Measurements from ENCODE around the gene PTBP3. TPM values are rescaled to one million over a fixed set of nuclear protein-coding genes. Genes with fewer than 3 reads are reported as not detected.

PTBP3 gene
- total and polyA plus RNA-seq, 3 experiments from 2014 or later, result 45.0 to 124 (median 118) TPM

DNA sequence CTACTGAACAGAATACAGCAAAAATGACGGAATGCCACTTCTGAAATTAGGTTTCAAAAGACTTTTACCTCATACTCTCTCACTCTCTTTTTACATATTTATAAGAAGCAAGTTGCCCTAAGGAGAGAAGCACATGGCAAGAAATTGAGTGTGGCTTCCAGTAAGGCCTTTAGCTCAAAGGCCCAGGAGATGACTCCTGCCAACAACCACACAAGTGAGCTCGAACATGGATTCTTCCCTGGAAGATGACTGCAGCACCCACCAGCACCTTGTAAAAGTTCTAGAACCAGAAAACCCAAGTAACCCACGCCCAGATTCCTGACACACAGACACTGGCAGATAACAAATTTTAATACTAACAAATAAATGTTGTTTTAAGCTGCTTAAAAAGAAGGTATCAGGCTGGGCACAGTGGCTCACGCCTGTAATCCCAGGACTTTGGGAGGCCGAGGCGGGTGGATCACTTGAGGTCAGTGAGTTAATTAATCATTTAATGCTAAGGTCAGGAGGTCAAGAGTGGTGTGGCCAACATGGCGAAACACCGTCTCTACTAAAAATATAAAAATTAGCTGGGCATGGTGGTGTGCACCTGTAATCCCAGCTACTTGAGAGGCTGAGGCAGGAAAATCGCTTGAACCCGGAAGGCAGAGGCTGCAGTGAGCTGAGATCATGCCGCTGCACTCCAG, 17.0 kb downstream of the PTBP3 start:
- H3K4me3 ChIP-seq (ENCODE audit: low read length), result no peak overlapping the region
- H3K27me3 Mint-ChIP-seq, result peaks cover 0 to 1% of the 10 kb centered on the region in 2 donors
- POLR2A ChIA-PET, result interaction anchor here (0.7 kb wide), 1 partner anchor 9 kb away, joined by 6 read pairs; no protein-coding TSS in a partner anchor

DNA sequence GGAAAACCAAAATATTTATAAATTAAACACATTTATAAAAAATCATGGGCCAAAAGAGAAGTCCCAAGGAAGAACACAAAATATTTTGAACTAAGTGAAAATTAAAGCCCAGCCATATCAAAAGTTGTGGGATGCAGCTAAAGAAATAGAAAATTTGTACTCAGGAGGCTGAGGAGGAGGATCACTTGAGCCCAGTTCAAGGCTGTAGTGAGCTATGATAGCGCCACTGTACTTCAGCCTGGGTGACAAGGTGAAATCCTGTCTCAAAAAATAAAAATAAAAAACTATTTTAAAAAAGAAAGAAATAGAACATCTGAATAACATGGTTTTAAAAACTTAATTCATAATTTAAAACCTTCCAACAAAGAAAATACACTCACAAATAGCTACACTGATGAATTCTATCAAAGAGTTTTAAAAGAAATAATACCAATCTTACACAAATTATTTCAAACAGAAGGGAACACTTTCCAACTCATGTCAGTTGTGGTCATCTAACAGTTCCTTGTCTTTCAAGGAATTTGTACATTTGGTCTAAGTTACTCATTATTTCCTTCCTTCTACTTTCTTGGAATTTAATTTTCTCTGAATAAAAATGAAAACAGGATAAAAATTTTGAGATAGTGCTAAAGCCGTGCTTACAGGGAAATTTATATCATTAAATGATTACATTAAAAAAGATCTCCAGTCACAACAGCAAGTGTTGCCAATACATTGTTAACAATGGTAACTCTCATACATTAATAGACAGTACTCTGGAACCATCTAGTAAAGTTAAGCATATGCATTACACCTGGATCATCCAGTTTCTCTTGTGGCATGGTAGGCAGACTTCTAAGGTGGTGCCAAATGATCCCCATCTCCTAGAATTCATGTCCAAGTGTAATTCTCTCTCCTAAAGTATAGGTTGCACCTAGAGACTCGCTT, 17.8 kb downstream of the PTBP3 start:
- peak overlapping the region; percentile 8 to 78 (median 65) for H3K4me3 Mint-ChIP-seq
- no peaks in the 10 kb centered on the region for H3K9me3 Mint-ChIP-seq
- peaks cover 63 to 95% (median 86%) of the 10 kb centered on the region in 3 donors for H3K4me1 Mint-ChIP-seq
- Histone ChIP-seq H3K4me1 (ENCODE audit: insufficient read depth, low read length) (peaks cover 34% of the 10 kb centered on the region), H3K9me3 (ENCODE audit: low read length) (no peaks in the 10 kb centered on the region), H3K4me3 (ENCODE audit: low read length) (no peak overlapping the region), H3K27ac (ENCODE audit: low read depth, low read length) (peak overlapping the region; percentile 38), H3K27me3 (ENCODE audit: insufficient read depth, low read length, poor library complexity, severe bottlenecking) (no peaks in the 10 kb centered on the region), H3K36me3 (ENCODE audit: insufficient read depth, low read length) (no peaks in the 10 kb centered on the region)
- POLR2A ChIA-PET, result interaction anchor here (1.4 kb wide), 1 partner anchor 18 kb away, joined by 5 read pairs; the partner anchor contains the start of gene PTBP3
- H3K36me3 Mint-ChIP-seq, result peaks cover 0 to 18% (median 7%) of the 10 kb centered on the region in 3 donors
- peak overlapping the region in 6 of 8 donors; percentile 56 to 83 (median 71) for H3K27ac Mint-ChIP-seq
- DNase-seq, result no peak
- CTCF ChIA-PET, result interaction anchor here (1.0 to 1.3 kb wide), 2 partner anchors 16 to 17 kb away, joined by 3 to 4 read pairs; no protein-coding TSS in a partner anchor
- H3K27me3 Mint-ChIP-seq, result peaks cover 0 to 1% of the 10 kb centered on the region in 2 donors

More for the DNA sequence above, 17.0 kb downstream of the PTBP3 start:
- no peak for DNase-seq
- Histone ChIP-seq H3K4me1 (ENCODE audit: insufficient read depth, low read length) (peaks cover 31% of the 10 kb centered on the region), H3K36me3 (ENCODE audit: insufficient read depth, low read length) (no peaks in the 10 kb centered on the region), H3K27ac (ENCODE audit: low read depth, low read length) (peak overlapping the region; percentile 38), H3K27me3 (ENCODE audit: insufficient read depth, low read length, poor library complexity, severe bottlenecking) (no peaks in the 10 kb centered on the region), H3K9me3 (ENCODE audit: low read length) (no peaks in the 10 kb centered on the region)
- H3K4me3 Mint-ChIP-seq, result peak overlapping the region; percentile 45 to 78 (median 65)
- H3K36me3 Mint-ChIP-seq, result peaks cover 0 to 15% (median 4%) of the 10 kb centered on the region in 3 donors
- H3K4me1 Mint-ChIP-seq, result peaks cover 63 to 91% (median 84%) of the 10 kb centered on the region in 3 donors
- H3K27ac Mint-ChIP-seq, result peak overlapping the region; percentile 56 to 83 (median 71)
- H3K9me3 Mint-ChIP-seq, result no peaks in the 10 kb centered on the region
- CTCF ChIA-PET, result interaction anchor here (1.3 kb wide), 1 partner anchor 16 kb away, joined by 4 read pairs; no protein-coding TSS in a partner anchor

DNA sequence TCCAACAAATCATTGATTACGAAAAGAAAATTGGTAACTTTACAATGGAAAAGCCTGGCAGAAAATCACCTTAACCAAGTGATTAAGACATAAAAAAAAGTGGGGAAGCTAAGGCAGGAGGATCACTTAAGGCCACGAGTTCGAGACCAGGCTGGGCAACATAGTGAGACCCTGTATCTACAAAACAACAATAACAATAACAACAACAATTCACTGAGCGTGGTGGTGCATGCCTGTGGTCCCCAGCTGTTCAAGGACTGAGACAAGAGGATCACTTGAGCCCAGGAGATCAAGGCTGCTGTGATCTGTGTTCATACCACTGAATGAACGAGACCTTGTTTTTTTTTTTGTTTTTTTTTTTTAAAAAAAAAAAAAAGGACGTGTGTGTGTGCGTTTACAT, 21.3 kb downstream of the PTBP3 start:
- Histone ChIP-seq H3K36me3 (ENCODE audit: insufficient read depth, low read length) (no peaks in the 10 kb centered on the region), H3K9me3 (ENCODE audit: low read length) (no peaks in the 10 kb centered on the region), H3K4me3 (ENCODE audit: low read length) (no peak overlapping the region), H3K27ac (ENCODE audit: low read depth, low read length) (no peak overlapping the region), H3K4me1 (ENCODE audit: insufficient read depth, low read length) (peaks cover 37% of the 10 kb centered on the region), H3K27me3 (ENCODE audit: insufficient read depth, low read length, poor library complexity, severe bottlenecking) (no peaks in the 10 kb centered on the region)
- H3K9me3 Mint-ChIP-seq, result no peaks in the 10 kb centered on the region
- POLR2A ChIA-PET, result no interaction called here
- peaks cover 0 to 21% (median 3%) of the 10 kb centered on the region in 3 donors for H3K36me3 Mint-ChIP-seq
- CTCF ChIA-PET, result no interaction called here
- H3K27me3 Mint-ChIP-seq, result peaks cover 0 to 1% of the 10 kb centered on the region in 2 donors
- no peak overlapping the region for H3K27ac Mint-ChIP-seq
- H3K4me3 Mint-ChIP-seq, result no peak overlapping the region
- no peak for DNase-seq
- peaks cover 57 to 93% (median 85%) of the 10 kb centered on the region in 3 donors for H3K4me1 Mint-ChIP-seq

DNA sequence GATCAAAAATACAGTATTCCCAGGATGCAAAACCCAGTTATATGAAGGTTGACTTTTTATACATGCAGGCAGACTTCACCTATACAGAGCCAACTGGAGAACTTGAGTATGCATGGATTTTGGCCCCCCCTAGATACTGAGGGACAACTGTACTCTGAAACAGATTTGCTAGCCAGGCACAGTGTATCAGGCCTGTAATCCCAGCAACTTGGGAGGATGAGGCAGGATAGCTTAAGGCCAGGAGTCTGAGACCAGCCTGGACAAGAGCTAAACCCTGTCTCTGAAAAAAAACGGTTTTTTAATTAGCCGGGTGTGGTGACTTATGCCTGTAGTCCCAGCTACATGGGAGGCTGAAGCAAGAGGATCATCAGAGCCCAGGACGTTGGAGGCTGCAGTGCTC, 21.9 kb downstream of the PTBP3 start:
- H3K4me3 Mint-ChIP-seq, result no peak overlapping the region
- ChIA-PET POLR2A (no interaction called here), CTCF (no interaction called here)
- Histone ChIP-seq H3K9me3 (ENCODE audit: low read length) (no peaks in the 10 kb centered on the region), H3K27me3 (ENCODE audit: insufficient read depth, low read length, poor library complexity, severe bottlenecking) (no peaks in the 10 kb centered on the region), H3K27ac (ENCODE audit: low read depth, low read length) (no peak overlapping the region), H3K36me3 (ENCODE audit: insufficient read depth, low read length) (no peaks in the 10 kb centered on the region), H3K4me3 (ENCODE audit: low read length) (no peak overlapping the region), H3K4me1 (ENCODE audit: insufficient read depth, low read length) (peaks cover 30% of the 10 kb centered on the region)
- H3K27me3 Mint-ChIP-seq, result peaks cover 0 to 1% of the 10 kb centered on the region in 2 donors
- H3K4me1 Mint-ChIP-seq, result peaks cover 53 to 90% (median 81%) of the 10 kb centered on the region in 3 donors
- no peak for DNase-seq
- H3K9me3 Mint-ChIP-seq, result no peaks in the 10 kb centered on the region
- peaks cover 0 to 23% (median 3%) of the 10 kb centered on the region in 3 donors for H3K36me3 Mint-ChIP-seq
- H3K27ac Mint-ChIP-seq, result no peak overlapping the region

DNA sequence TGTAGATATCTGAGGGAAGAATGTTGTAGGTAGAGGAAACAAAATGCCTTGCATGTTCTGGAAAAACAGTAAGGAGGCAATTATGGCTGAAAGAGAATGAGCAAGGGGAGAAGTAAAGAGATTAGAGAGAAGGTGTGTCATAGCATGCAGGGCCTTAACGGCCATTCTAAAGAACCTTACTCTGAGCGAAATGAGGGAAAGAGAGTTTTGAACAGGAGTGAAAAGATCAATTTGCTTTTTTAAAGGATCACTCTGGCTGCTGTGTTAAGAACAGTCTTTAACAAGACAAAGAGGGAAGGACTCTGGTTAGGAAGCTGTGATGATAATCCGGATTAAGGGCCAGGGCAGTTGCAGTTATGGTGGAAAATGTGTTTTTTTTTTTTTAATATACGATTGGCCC, 22.6 kb downstream of the PTBP3 start:
- H3K4me1 ChIP-seq (ENCODE audit: insufficient read depth, low read length), result peaks cover 24% of the 10 kb centered on the region

DNA sequence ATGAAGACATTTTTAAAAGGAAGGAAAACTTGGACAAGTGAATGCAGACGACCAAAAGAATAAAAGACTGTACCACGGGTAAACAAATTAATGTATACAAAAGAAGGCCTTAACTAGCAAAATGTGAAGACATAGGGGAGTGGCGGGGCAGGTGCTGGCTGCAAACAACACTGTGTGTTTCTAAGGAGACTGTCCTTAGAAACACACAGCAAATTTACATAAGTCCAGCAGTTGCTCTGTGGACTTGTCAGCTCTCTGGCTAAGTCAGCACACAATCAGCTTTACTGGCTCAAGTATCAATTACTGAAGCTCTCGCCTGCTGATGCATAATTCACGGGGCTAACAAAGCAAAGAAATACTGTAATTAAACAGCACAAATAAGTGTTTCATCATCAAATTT, 24.8 kb downstream of the PTBP3 start:
- Histone ChIP-seq H3K4me3 (ENCODE audit: low read length) (no peak overlapping the region), H3K36me3 (ENCODE audit: insufficient read depth, low read length) (no peaks in the 10 kb centered on the region), H3K27me3 (ENCODE audit: insufficient read depth, low read length, poor library complexity, severe bottlenecking) (no peaks in the 10 kb centered on the region), H3K9me3 (ENCODE audit: low read length) (no peaks in the 10 kb centered on the region), H3K27ac (ENCODE audit: low read depth, low read length) (no peak overlapping the region), H3K4me1 (ENCODE audit: insufficient read depth, low read length) (peaks cover 21% of the 10 kb centered on the region)
- Mint-ChIP-seq H3K9me3 (no peaks in the 10 kb centered on the region), H3K4me1 (peaks cover 40 to 88% (median 69%) of the 10 kb centered on the region in 3 donors), H3K27ac (peak overlapping the region in 1 of 8 donors; percentile 6), H3K4me3 (no peak overlapping the region), H3K27me3 (no peaks in the 10 kb centered on the region), H3K36me3 (peaks cover 0 to 19% (median 3%) of the 10 kb centered on the region in 3 donors)
- POLR2A ChIA-PET, result no interaction called here
- no peak for DNase-seq
- CTCF ChIA-PET, result interaction anchor here (1.4 kb wide), 1 partner anchor 53 kb away, joined by 3 read pairs; no protein-coding TSS in a partner anchor

More for the DNA sequence above, 22.6 kb downstream of the PTBP3 start:
- Mint-ChIP-seq H3K27me3 (peaks cover 0 to 1% of the 10 kb centered on the region in 2 donors), H3K36me3 (peaks cover 0 to 23% (median 3%) of the 10 kb centered on the region in 3 donors), H3K4me1 (peaks cover 47 to 89% (median 74%) of the 10 kb centered on the region in 3 donors), H3K27ac (peak overlapping the region in 1 of 8 donors; percentile 35), H3K4me3 (no peak overlapping the region), H3K9me3 (no peaks in the 10 kb centered on the region)
- Histone ChIP-seq H3K4me3 (ENCODE audit: low read length) (no peak overlapping the region), H3K36me3 (ENCODE audit: insufficient read depth, low read length) (no peaks in the 10 kb centered on the region), H3K27ac (ENCODE audit: low read depth, low read length) (no peak overlapping the region), H3K9me3 (ENCODE audit: low read length) (no peaks in the 10 kb centered on the region), H3K27me3 (ENCODE audit: insufficient read depth, low read length, poor library complexity, severe bottlenecking) (no peaks in the 10 kb centered on the region)
- no peak for DNase-seq
- POLR2A ChIA-PET, result no interaction called here
- CTCF ChIA-PET, result no interaction called here

DNA sequence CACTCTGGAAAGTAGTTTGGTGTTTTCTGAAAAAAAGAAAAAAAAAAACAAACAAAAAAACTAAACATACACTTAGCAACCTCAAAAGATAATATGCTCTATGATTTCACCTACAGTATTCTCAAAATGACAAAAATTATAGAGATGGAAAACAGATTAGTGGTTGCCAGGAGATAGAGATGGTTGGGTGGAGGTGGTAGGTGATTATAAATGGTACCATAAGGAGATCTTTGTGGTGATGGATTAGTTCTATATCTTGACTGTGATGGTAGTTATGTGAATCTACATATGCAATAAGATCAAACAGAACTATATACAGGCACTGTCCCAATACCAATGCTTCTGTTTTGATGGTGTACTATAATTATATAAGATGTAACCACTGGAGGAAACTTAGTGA, 32.0 kb downstream of the PTBP3 start:
- peak overlapping the region in 2 of 7 donors; percentile 47 for H3K4me3 Mint-ChIP-seq

More for the DNA sequence above, 32.0 kb downstream of the PTBP3 start:
- ChIA-PET CTCF (no interaction called here), POLR2A (no interaction called here)
- Histone ChIP-seq H3K4me3 (ENCODE audit: low read length) (no peak overlapping the region), H3K27ac (ENCODE audit: low read depth, low read length) (no peak overlapping the region), H3K4me1 (ENCODE audit: insufficient read depth, low read length) (peaks cover 14% of the 10 kb centered on the region), H3K27me3 (ENCODE audit: insufficient read depth, low read length, poor library complexity, severe bottlenecking) (no peaks in the 10 kb centered on the region), H3K36me3 (ENCODE audit: insufficient read depth, low read length) (no peaks in the 10 kb centered on the region), H3K9me3 (ENCODE audit: low read length) (no peaks in the 10 kb centered on the region)
- Mint-ChIP-seq H3K9me3 (no peaks in the 10 kb centered on the region), H3K36me3 (peaks cover 0 to 9% (median 6%) of the 10 kb centered on the region in 3 donors), H3K27me3 (no peaks in the 10 kb centered on the region), H3K4me1 (peaks cover 65 to 90% (median 82%) of the 10 kb centered on the region in 3 donors), H3K27ac (peak overlapping the region in 3 of 8 donors; percentile 2 to 86 (median 30))
- DNase-seq, result no peak

Data from CD8-positive, alpha-beta memory T cell (primary cell).